Spleen (tissue), 11 donors: Measurements from ENCODE around the gene FRMD4A. TPM values are rescaled to one million over a fixed set of nuclear protein-coding genes. Genes with fewer than 3 reads are reported as not detected.

Experiments
- DNase-seq: peaks from one replicate; pipeline ENCODE4 v3.0.0-alpha.2; 2020
- H3K27ac ChIP-seq, 8 donors: fragments of 200-600 bp; sonication (generic) in 7 of 8; 1 replicate in 4 of 8; 2 replicates in 4 of 8; pipeline versions ENCODE4 v1.5.0 to v1.8.0; 2016 to 2021; ENCODE audit warnings: inconsistent platforms in 4 of 8, mild to moderate bottlenecking in 4 of 8, moderate library complexity in 1 of 8
- H3K27me3 ChIP-seq, 7 donors: fragments of 200-600 bp; sonication (generic) in 6 of 7; replicated peaks in 1 of 7; 1 replicate in 4 of 7; 2 replicates in 3 of 7; pipeline versions ENCODE4 v1.5.0 to v1.8.0; 2016 to 2021; ENCODE audit warnings: inconsistent platforms in 3 of 7, mild to moderate bottlenecking in 1 of 7
- H3K36me3 ChIP-seq, 6 donors: fragments of 200-600 bp; sonication (generic) in 5 of 6; 1 replicate in 4 of 6; 2 replicates in 2 of 6; pipeline versions ENCODE4 v1.5.0 to v1.8.0; 2016 to 2021; ENCODE audit warnings: inconsistent platforms in 2 of 6
- H3K4me1 ChIP-seq, 6 donors: fragments of 200-600 bp; sonication (generic) in 5 of 6; 1 replicate in 3 of 6; 2 replicates in 3 of 6; pipeline versions ENCODE4 v1.5.0 to v1.8.0; 2016 to 2021; ENCODE audit warnings: inconsistent platforms in 3 of 6
- H3K4me3 ChIP-seq, 8 donors: fragments of 200-600 bp; sonication (generic) in 7 of 8; 1 replicate in 4 of 8; 2 replicates in 4 of 8; pipeline versions ENCODE4 v1.5.0 to v1.8.0; 2016 to 2021; ENCODE audit warnings: inconsistent platforms in 4 of 8, mild to moderate bottlenecking in 4 of 8, moderate library complexity in 2 of 8
- H3K9me3 ChIP-seq, 8 donors: fragments of 200-600 bp; sonication (generic) in 7 of 8; 1 replicate in 4 of 8; 2 replicates in 4 of 8; pipeline versions ENCODE4 v1.5.0 to v1.8.0; 2016 to 2021; ENCODE audit warnings: inconsistent platforms in 4 of 8
- POLR2A ChIP-seq, 3 donors: fragments of 450-650 bp; IDR thresholded peaks; one replicate each; pipeline ENCODE4 v1.5.1; 2017; ENCODE audit warnings: antibody characterized with exemption in 3 of 3, mild to moderate bottlenecking in 1 of 3
- POLR2AphosphoS5 ChIP-seq, 3 donors: sonication (generic); formaldehyde crosslinking; IDR thresholded peaks; one replicate each; pipeline ENCODE4 v1.5.1; 2017; ENCODE audit warnings: antibody characterized with exemption in 3 of 3
- WGBS, 5 donors: extraction: QIAGEN DNeasy Blood & Tissue Kit in 3 of 5; methylation state at CpG; one replicate each; pipeline versions ENCODE4 v1.1.5 to v1.1.7; 2013 to 2018; 5-methylcytosine and 5-hydroxymethylcytosine counted together
- intact Hi-C: fragments of 100-400 bp; cut with DNase I; formaldehyde crosslinking; loops from one replicate; pipeline ENCODE4 v1.15.0; 2023; ENCODE audit warnings: low total_unique reads
- polyA plus RNA-seq, 3 donors: library from polyadenylated mRNA; stranded (reverse); fragments of 200-250 nt; gene quantifications; one replicate each; pipeline ENCODE4 v1.2.1, GENCODE V29; 2013
- total RNA-seq, 7 donors: library from RNA; depleted of rRNA in 3 of 7; stranded (reverse); fragments of >200 nt in 3 of 7; fragmentation: NEBNext Ultra II Directional in 4 of 7; extraction: Animal tissue kit (Norgen Biotek cat#: 25700) in 4 of 7; gene quantifications; one replicate each; pipeline versions ENCODE4 v1.1.0 to v1.2.1, GENCODE V29; 2016 to 2021
- TF ChIP-seq, protein P1 (sequence below), 11 experiments: fragments of 200-600 bp in 7 of 11; fragments of 450-650 bp in 4 of 11; sonication (generic) in 4 of 11; IDR thresholded peaks in 8 of 11; conservative IDR thresholded peaks in 3 of 11; 1 replicate in 7 of 11; 2 replicates in 4 of 11; pipeline versions ENCODE4 v1.4.0 to v1.8.0; 2016 to 2021; ENCODE audit warnings: antibody characterized with exemption in 11 of 11, inconsistent platforms in 4 of 11, mild to moderate bottlenecking in 1 of 11
- donor health status: healthy with polysubstance abuse.
- donor health status: DM: no; HTN: no; CAD: no; lungs with moderate emphysema.
- donor health status: DM: no; HTN: no; CAD: no.
- donor health status: Bipolar disorder and iron deficiency.
- donor health status: healthy.
- donor health status: DM: no; HTN: no; CAD: no.
- donor health status: DM: yes; HTN: yes; CAD: no.

Gene FRMD4A
- total and polyA plus RNA-seq, 10 donors: 9.2 to 141 (median 80.5) TPM

GRCh38 chr10:14322526-14323188 is 8.1 kb downstream of the FRMD4A start:
- 66 to 84% (median 69%) methylated on average over 5 of the region's 5 CpGs for WGBS, 5 donors

GRCh38 chr10:14318007-14318406 is 12.7 kb downstream of the FRMD4A start:
- 59 to 90% (median 86%) methylated on average over 1 of the region's 1 CpG for WGBS, 5 donors
- TF ChIP-seq POLR2A (IDR thresholded peaks at IDR 0.05) (no peak), POLR2AphosphoS5 (IDR thresholded peaks at IDR 0.05) (no peak)
- TF ChIP-seq, protein P1, sequence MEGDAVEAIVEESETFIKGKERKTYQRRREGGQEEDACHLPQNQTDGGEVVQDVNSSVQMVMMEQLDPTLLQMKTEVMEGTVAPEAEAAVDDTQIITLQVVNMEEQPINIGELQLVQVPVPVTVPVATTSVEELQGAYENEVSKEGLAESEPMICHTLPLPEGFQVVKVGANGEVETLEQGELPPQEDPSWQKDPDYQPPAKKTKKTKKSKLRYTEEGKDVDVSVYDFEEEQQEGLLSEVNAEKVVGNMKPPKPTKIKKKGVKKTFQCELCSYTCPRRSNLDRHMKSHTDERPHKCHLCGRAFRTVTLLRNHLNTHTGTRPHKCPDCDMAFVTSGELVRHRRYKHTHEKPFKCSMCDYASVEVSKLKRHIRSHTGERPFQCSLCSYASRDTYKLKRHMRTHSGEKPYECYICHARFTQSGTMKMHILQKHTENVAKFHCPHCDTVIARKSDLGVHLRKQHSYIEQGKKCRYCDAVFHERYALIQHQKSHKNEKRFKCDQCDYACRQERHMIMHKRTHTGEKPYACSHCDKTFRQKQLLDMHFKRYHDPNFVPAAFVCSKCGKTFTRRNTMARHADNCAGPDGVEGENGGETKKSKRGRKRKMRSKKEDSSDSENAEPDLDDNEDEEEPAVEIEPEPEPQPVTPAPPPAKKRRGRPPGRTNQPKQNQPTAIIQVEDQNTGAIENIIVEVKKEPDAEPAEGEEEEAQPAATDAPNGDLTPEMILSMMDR (IDR thresholded peaks at IDR 0.05 in 8 of 11, conservative IDR thresholded peaks at IDR 0.05 in 3 of 11): no peak
- Histone ChIP-seq H3K9me3 (no peaks in the 10 kb centered on the region), H3K4me3 (no peak overlapping the region), H3K4me1 (no peaks in the 10 kb centered on the region), H3K27me3 (peaks cover 0 to 27% (median 0%) of the 10 kb centered on the region in 7 donors), H3K36me3 (no peaks in the 10 kb centered on the region), H3K27ac (no peak overlapping the region)
- intact Hi-C loops: no loop called here
- no peak for DNase-seq

More at GRCh38 chr10:14322526-14323188, 8.1 kb downstream of the FRMD4A start:
- H3K9me3 ChIP-seq: no peaks in the 10 kb centered on the region
- TF ChIP-seq POLR2A (IDR thresholded peaks at IDR 0.05): no peak
- TF ChIP-seq, protein P1 (IDR thresholded peaks at IDR 0.05 in 8 of 11, conservative IDR thresholded peaks at IDR 0.05 in 3 of 11): no peak
- TF ChIP-seq POLR2AphosphoS5 (IDR thresholded peaks at IDR 0.05): no peak
- H3K36me3 ChIP-seq: no peaks in the 10 kb centered on the region
- H3K4me3 ChIP-seq: no peak overlapping the region
- no peak overlapping the region for H3K27ac ChIP-seq
- no peaks in the 10 kb centered on the region for H3K4me1 ChIP-seq
- DNase-seq: no peak
- H3K27me3 ChIP-seq: peaks cover 0 to 68% (median 0%) of the 10 kb centered on the region in 7 donors
- intact Hi-C loops: no loop called here

DNA sequence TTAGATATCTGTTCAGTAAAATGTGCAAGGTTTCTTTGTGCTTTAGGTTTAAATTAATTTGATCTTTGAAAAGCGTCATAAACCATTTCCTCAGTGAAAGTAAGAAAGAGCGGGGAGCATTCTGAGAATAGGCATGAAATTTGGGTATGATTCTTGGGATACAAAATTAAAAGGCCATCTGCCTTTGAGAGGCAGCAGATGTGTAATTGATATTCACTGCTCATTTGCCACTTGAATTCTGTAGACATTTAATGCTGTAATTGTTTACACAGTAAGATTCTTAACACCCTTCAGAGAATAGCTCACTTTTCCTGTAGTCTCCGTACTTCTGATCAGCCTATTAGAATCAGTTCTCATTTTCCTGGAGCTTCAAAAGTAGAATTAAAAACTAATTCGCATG is 18.7 kb downstream of the FRMD4A start:
- H3K27ac ChIP-seq: no peak overlapping the region
- TF ChIP-seq, protein P1 (IDR thresholded peaks at IDR 0.05 in 8 of 11, conservative IDR thresholded peaks at IDR 0.05 in 3 of 11): no peak
- TF ChIP-seq POLR2AphosphoS5 (IDR thresholded peaks at IDR 0.05): no peak
- no peak for TF ChIP-seq POLR2A (IDR thresholded peaks at IDR 0.05)
- H3K9me3 ChIP-seq: no peaks in the 10 kb centered on the region
- DNase-seq: no peak
- no peak overlapping the region for H3K4me3 ChIP-seq
- intact Hi-C loops: no loop called here
- no peaks in the 10 kb centered on the region for H3K36me3 ChIP-seq
- 82 to 91% (median 90%) methylated on average over 4 of the region's 4 CpGs for WGBS, 5 donors
- peaks cover 0 to 7% (median 0%) of the 10 kb centered on the region in 7 donors for H3K27me3 ChIP-seq
- no peaks in the 10 kb centered on the region for H3K4me1 ChIP-seq

DNA sequence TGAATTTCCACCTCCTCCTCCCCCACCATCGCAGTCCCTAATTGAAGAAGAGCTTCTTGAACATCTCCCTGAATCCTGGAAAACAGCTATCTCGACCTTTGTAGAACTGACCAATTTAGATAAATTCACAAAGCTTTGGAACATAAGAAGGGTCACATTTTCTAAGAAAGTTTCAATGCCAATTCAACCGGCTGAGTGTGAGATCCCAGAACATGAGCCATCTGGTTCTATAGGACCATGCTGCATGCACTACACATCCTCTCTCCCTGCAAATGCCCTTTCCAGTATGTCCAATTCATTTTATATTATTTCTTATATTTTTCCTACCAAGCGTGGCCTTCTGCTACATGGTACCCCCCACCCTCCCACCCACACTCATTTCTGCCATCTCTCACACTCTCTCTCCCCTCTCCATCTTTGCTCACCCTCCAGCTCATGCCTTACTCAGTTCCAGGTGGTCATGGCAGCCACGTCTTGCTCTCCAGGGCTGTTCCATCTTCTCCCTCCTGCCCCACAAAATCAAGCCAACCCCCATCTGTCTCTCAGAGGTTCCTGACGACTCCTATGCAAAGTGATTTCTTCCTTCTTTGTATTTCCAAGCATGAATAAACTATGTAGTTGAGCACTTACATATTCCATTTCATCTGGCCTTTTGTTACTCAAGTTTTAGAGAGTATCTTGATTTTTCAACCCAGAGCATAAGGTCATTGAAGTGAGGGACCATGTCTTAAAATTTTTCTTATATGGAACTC is 19.3 kb downstream of the FRMD4A start:
- Histone ChIP-seq H3K27ac (no peak overlapping the region), H3K27me3 (peaks cover 0 to 7% (median 0%) of the 10 kb centered on the region in 7 donors), H3K4me1 (peaks cover 0 to 6% (median 0%) of the 10 kb centered on the region in 6 donors), H3K4me3 (no peak overlapping the region), H3K9me3 (no peaks in the 10 kb centered on the region), H3K36me3 (no peaks in the 10 kb centered on the region)
- 77 to 85% (median 82%) methylated on average over 6 of the region's 6 CpGs for whole genome bisulfite sequencing, 5 donors
- no peak for DNase-seq
- intact Hi-C loops: no loop called here
- TF ChIP-seq, protein P1 (IDR thresholded peaks at IDR 0.05 in 8 of 11, conservative IDR thresholded peaks at IDR 0.05 in 3 of 11): no peak
- TF ChIP-seq POLR2AphosphoS5 (IDR thresholded peaks at IDR 0.05) (no peak), POLR2A (IDR thresholded peaks at IDR 0.05) (no peak)
